HG03097 (cell line): ENCODE measurements around the gene PDIA5.
"Not testable (repeated sequence)": the region's sequence is repeated elsewhere in the genome, so short reads cannot be mapped to it uniquely, and the experiment has no call there.

Source experiments
- ATAC-seq: cut with Tn5 transposase; IDR thresholded peaks from one replicate; pipeline ENCODE4 v1.9.1; 2021; ENCODE audit not compliant: unreplicated experiment, low FRiP score

PDIA5 gene

GRCh38 chr3:123111640-123112039 lies 44.8 kb downstream of the PDIA5 start:
- ATAC-seq, result no peak

GRCh38 chr3:123112232-123112631 lies 45.4 kb downstream of the PDIA5 start:
- no peak for ATAC-seq

- ATAC-seq, result not testable (repeated sequence)
These were observed 45.8 kb downstream of the PDIA5 start for GRCh38 chr3:123112656-123113055.

GRCh38 chr3:123113889-123114450 lies 47.1 kb downstream of the PDIA5 start:
- ATAC-seq, result no peak

- ATAC-seq, result no peak
These were observed 49.3 kb downstream of the PDIA5 start for GRCh38 chr3:123116116-123116515.

GRCh38 chr3:123119388-123119787 lies 52.6 kb downstream of the PDIA5 start:
- no peak for ATAC-seq

- no peak for ATAC-seq
These were observed 53.0 kb downstream of the PDIA5 start for GRCh38 chr3:123119802-123120201.

- no peak for ATAC-seq
These were observed 53.7 kb downstream of the PDIA5 start for GRCh38 chr3:123120573-123120972.

- ATAC-seq, result no peak
These were observed 55.2 kb downstream of the PDIA5 start for GRCh38 chr3:123122057-123122456.

- no peak for ATAC-seq
These were observed 55.9 kb downstream of the PDIA5 start for GRCh38 chr3:123122525-123123315.

GRCh38 chr3:123123716-123124616 lies 57.1 kb downstream of the PDIA5 start:
- no peak for ATAC-seq

GRCh38 chr3:123124971-123125370 lies 58.1 kb downstream of the PDIA5 start:
- ATAC-seq, result no peak

- ATAC-seq, result no peak
These were observed 59.2 kb downstream of the PDIA5 start for GRCh38 chr3:123126031-123126430.

GRCh38 chr3:123126653-123127052 lies 59.8 kb downstream of the PDIA5 start:
- ATAC-seq, result no peak

- ATAC-seq, result no peak
These were observed 62.3 kb downstream of the PDIA5 start for GRCh38 chr3:123129092-123129491.

- ATAC-seq, result no peak
These were observed 62.7 kb downstream of the PDIA5 start for GRCh38 chr3:123129532-123129931.

- no peak for ATAC-seq
These were observed 63.4 kb downstream of the PDIA5 start for GRCh38 chr3:123130079-123130750.

GRCh38 chr3:123134671-123135070 lies 67.8 kb downstream of the PDIA5 start:
- ATAC-seq, result no peak

GRCh38 chr3:123137001-123137400 lies 70.2 kb downstream of the PDIA5 start:
- ATAC-seq, result no peak

- ATAC-seq, result no peak
These were observed 72.1 kb downstream of the PDIA5 start for GRCh38 chr3:123138839-123139444.
